ENCODE results near the gene MVP. TPM values are rescaled to one million over a fixed set of nuclear protein-coding genes. Genes with fewer than 3 reads are reported as not detected.

MVP gene
- total RNA-seq, 1 experiment from 2014 or later: 72.5 TPM

DNA sequence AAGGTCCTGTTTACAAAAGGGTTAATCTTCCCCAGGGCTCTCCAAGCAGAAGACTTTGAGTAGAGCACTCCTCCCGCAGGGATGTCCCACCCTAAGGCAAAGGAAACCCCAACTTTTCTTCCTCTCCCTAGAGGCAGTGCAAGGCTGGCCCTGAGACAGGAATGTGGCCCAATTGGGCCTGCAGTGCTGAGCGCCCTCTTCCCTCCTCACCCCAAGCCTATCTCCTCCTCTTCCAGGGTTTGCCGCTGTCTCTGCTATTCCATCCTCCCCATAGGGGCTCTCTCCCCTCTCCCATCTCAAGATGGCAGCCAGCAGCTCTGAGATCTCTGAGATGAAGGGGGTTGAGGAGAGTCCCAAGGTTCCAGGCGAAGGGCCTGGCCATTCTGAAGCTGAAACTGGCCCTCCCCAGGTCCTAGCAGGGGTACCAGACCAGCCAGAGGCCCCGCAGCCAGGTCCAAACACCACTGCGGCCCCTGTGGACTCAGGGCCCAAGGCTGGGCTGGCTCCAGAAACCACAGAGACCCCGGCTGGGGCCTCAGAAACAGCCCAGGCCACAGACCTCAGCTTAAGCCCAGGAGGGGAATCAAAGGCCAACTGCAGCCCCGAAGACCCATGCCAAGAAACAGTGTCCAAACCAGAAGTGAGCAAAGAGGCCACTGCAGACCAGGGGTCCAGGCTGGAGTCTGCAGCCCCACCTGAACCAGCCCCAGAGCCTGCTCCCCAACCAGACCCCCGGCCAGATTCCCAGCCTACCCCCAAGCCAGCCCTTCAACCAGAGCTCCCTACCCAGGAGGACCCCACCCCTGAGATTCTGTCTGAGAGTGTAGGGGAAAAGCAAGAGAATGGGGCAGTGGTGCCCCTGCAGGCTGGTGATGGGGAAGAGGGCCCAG, 7.3 kb upstream of the MVP start:
- Mint-ChIP-seq H3K27me3 (ENCODE audit: insufficient read depth, unreplicated experiment) (no peaks in the 10 kb centered on the region), H3K4me3 (ENCODE audit: unreplicated experiment) (peak overlapping the region; percentile 94), H3K27ac (ENCODE audit: unreplicated experiment) (peak overlapping the region; percentile 93), H3K36me3 (ENCODE audit: insufficient read depth, unreplicated experiment) (peaks cover 64% of the 10 kb centered on the region), H3K4me1 (ENCODE audit: low read depth, unreplicated experiment) (peaks cover 37% of the 10 kb centered on the region), H3K9me3 (ENCODE audit: unreplicated experiment) (no peaks in the 10 kb centered on the region)
- no TSS peak for BruUV-seq (replicated peaks)
- intact Hi-C loops (cut with micrococcal nuclease; ENCODE audit: unreplicated experiment): loop anchor here (10.0 kb wide), 1 partner anchor 182 kb away; the partner anchor contains the start of genes HIRIP3 and INO80E
- Histone ChIP-seq H3K4me1 (peaks cover 27% of the 10 kb centered on the region), H3K27me3 (replicated peaks; ENCODE audit: control insufficient read depth, insufficient read depth, low read length) (no peaks in the 10 kb centered on the region), H3K9me3 (no peaks in the 10 kb centered on the region), H3K36me3 (ENCODE audit: control insufficient read depth, insufficient read depth, low read length) (peaks cover 6% of the 10 kb centered on the region; the same call in 1 of the 2 replicates), H3K4me3 (ENCODE audit: low read depth, low read length) (peak overlapping the region; percentile 73)
- ChIA-PET POLR2A (no interaction called here), CTCF (no interaction called here)
- DNase-seq: no peak
- TF ChIP-seq, protein P1, sequence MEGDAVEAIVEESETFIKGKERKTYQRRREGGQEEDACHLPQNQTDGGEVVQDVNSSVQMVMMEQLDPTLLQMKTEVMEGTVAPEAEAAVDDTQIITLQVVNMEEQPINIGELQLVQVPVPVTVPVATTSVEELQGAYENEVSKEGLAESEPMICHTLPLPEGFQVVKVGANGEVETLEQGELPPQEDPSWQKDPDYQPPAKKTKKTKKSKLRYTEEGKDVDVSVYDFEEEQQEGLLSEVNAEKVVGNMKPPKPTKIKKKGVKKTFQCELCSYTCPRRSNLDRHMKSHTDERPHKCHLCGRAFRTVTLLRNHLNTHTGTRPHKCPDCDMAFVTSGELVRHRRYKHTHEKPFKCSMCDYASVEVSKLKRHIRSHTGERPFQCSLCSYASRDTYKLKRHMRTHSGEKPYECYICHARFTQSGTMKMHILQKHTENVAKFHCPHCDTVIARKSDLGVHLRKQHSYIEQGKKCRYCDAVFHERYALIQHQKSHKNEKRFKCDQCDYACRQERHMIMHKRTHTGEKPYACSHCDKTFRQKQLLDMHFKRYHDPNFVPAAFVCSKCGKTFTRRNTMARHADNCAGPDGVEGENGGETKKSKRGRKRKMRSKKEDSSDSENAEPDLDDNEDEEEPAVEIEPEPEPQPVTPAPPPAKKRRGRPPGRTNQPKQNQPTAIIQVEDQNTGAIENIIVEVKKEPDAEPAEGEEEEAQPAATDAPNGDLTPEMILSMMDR (IDR thresholded peaks at IDR 0.05; ENCODE audit: insufficient read depth in 1 of 2, low read depth in 1 of 2, low read length in 1 of 2, severe bottlenecking in 1 of 2, unreplicated experiment in 1 of 2): no peak

DNA sequence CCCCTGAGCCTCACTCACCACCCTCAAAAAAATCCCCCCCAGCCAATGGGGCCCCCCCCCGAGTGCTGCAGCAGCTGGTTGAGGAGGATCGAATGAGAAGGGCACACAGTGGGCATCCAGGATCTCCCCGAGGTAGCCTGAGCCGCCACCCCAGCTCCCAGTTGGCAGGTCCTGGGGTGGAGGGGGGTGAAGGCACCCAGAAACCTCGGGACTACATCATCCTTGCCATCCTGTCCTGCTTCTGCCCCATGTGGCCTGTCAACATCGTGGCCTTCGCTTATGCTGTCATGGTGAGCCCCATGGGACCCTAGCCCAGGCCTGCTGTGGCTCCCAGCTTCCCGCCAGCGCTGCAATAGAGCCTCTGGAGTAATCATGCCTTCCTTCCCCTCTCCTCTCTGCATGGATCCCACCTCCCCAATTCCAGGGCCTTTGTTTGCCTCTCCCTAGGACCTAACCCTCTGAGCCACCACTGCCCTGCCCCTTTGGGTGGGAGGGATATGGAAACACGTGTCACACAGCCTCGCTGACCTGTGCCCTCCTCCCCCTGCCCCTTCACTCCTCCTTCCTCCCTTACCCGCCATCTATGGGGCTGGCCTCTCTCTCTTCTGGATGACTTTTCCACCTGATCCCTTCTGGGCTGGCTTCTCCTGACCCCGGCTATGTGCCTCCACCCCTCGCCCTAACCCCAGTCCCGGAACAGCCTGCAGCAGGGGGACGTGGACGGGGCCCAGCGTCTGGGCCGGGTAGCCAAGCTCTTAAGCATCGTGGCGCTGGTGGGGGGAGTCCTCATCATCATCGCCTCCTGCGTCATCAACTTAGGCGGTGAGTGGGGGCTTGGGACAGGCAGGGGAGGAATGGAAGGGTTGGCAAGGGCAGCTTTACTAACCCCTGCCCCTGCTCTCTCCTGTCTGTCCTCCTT, 6.4 kb upstream of the MVP start:
- no TSS peak for BruUV-seq (replicated peaks)
- peaks cover 37% of the 10 kb centered on the region for H3K4me1 Mint-ChIP-seq (ENCODE audit: low read depth, unreplicated experiment)

More for the DNA sequence above, 6.4 kb upstream of the MVP start:
- DNase-seq: no peak
- ChIA-PET POLR2A (no interaction called here), CTCF (no interaction called here)
- H3K27me3 ChIP-seq (replicated peaks; ENCODE audit: control insufficient read depth, insufficient read depth, low read length): no peaks in the 10 kb centered on the region
- no peaks in the 10 kb centered on the region for H3K9me3 Mint-ChIP-seq (ENCODE audit: unreplicated experiment)
- peaks cover 64% of the 10 kb centered on the region for H3K36me3 Mint-ChIP-seq (ENCODE audit: insufficient read depth, unreplicated experiment)
- H3K4me1 ChIP-seq: peaks cover 21% of the 10 kb centered on the region
- H3K4me3 ChIP-seq (ENCODE audit: low read depth, low read length): no peak overlapping the region
- H3K27ac Mint-ChIP-seq (ENCODE audit: unreplicated experiment): no peak overlapping the region
- peaks cover 4% of the 10 kb centered on the region for H3K36me3 ChIP-seq (ENCODE audit: control insufficient read depth, insufficient read depth, low read length)
- intact Hi-C loops (cut with micrococcal nuclease; ENCODE audit: unreplicated experiment): loop anchor here (10.0 kb wide), 1 partner anchor 181 kb away; the partner anchor contains the start of genes HIRIP3 and INO80E
- peak overlapping the region; percentile 46 for H3K4me3 Mint-ChIP-seq (ENCODE audit: unreplicated experiment)
- H3K27me3 Mint-ChIP-seq (ENCODE audit: insufficient read depth, unreplicated experiment): no peaks in the 10 kb centered on the region
- TF ChIP-seq, protein P1 (IDR thresholded peaks at IDR 0.05; ENCODE audit: insufficient read depth in 1 of 2, low read depth in 1 of 2, low read length in 1 of 2, severe bottlenecking in 1 of 2, unreplicated experiment in 1 of 2): no peak
- H3K9me3 ChIP-seq: no peaks in the 10 kb centered on the region
